Glomerular visceral epithelial cell (primary cell): ENCODE data around the gene SLC25A42.
"Not testable (repeated sequence)": the region's sequence is repeated elsewhere in the genome, so short reads cannot be mapped to it uniquely, and the experiment has no call there.

Source experiments
- DNase-seq: peaks from one replicate; pipeline ENCODE4 v3.0.0-alpha.2; 2016; ENCODE audit errors: extremely low spot score

Gene SLC25A42

GRCh38 chr19:19135713-19136112, 71.9 kb downstream of the SLC25A42 start:
- not testable (repeated sequence) for DNase-seq

GRCh38 chr19:19137556-19138108, 73.8 kb downstream of the SLC25A42 start:
- DNase-seq: no peak

- peak; percentile 98 for DNase-seq
Measured at GRCh38 chr19:19138109-19138981, 74.6 kb downstream of the SLC25A42 start, which contains the start of gene TMEM161A. TSS of gene TMEM161A (minus strand) at chr19:19138478. CDS start at chr19:19138428, 50 bp downstream.

GRCh38 chr19:19139876-19140229, 76.1 kb downstream of the SLC25A42 start:
- no peak for DNase-seq

GRCh38 chr19:19140476-19140875, 76.7 kb downstream of the SLC25A42 start:
- no peak for DNase-seq

GRCh38 chr19:19142347-19142746, 78.6 kb downstream of the SLC25A42 start:
- no peak for DNase-seq

- no peak for DNase-seq
Measured at GRCh38 chr19:19145281-19145680, 81.5 kb downstream of the SLC25A42 start.

- peak; percentile 72 for DNase-seq
Measured at GRCh38 chr19:19145684-19146608, 82.2 kb downstream of the SLC25A42 start.

GRCh38 chr19:19146865-19147264, 83.1 kb downstream of the SLC25A42 start:
- DNase-seq: no peak

- no peak for DNase-seq
Measured at GRCh38 chr19:19147344-19147743, 83.5 kb downstream of the SLC25A42 start.

- DNase-seq: not testable (repeated sequence)
Measured at GRCh38 chr19:19148504-19148903, 84.7 kb downstream of the SLC25A42 start.

GRCh38 chr19:19149435-19149834, 85.6 kb downstream of the SLC25A42 start:
- DNase-seq: no peak

- DNase-seq: no peak
Measured at GRCh38 chr19:19151418-19151817, 87.6 kb downstream of the SLC25A42 start.

- no peak for DNase-seq
Measured at GRCh38 chr19:19152668-19153384, 89.0 kb downstream of the SLC25A42 start.

GRCh38 chr19:19154768-19155494, 91.1 kb downstream of the SLC25A42 start:
- no peak for DNase-seq

GRCh38 chr19:19155495-19156219, 91.9 kb downstream of the SLC25A42 start:
- no peak for DNase-seq

- DNase-seq: no peak
Measured at GRCh38 chr19:19157808-19158207, 94.0 kb downstream of the SLC25A42 start.

- no peak for DNase-seq
Measured at GRCh38 chr19:19159534-19159933, 95.7 kb downstream of the SLC25A42 start.

- no peak for DNase-seq
Measured at GRCh38 chr19:19160461-19161035, 96.8 kb downstream of the SLC25A42 start.

- no peak for DNase-seq
Measured at GRCh38 chr19:19162495-19162894, 98.7 kb downstream of the SLC25A42 start.
